Osteocyte (in vitro differentiated cells): ENCODE measurements around the gene SAPCD1. TPM values are rescaled to one million over a fixed set of nuclear protein-coding genes. Genes with fewer than 3 reads are reported as not detected.

ENCODE experiments used
- DNase-seq: peaks from one replicate; pipeline ENCODE4 v3.0.0; 2021; ENCODE audit warnings: mixed read lengths; ENCODE audit not compliant: unreplicated experiment; ENCODE audit errors: extremely low spot score
- H3K27ac Mint-ChIP-seq: one replicate; pipeline ENCODE4 v1.8.0; 2021; ENCODE audit warnings: mild to moderate bottlenecking, mixed read lengths; ENCODE audit not compliant: unreplicated experiment
- H3K27me3 Mint-ChIP-seq: one replicate; pipeline ENCODE4 v1.8.0; 2021; ENCODE audit warnings: mixed read lengths; ENCODE audit not compliant: unreplicated experiment
- H3K36me3 Mint-ChIP-seq: one replicate; pipeline ENCODE4 v1.8.0; 2021; ENCODE audit warnings: mixed read lengths; ENCODE audit not compliant: unreplicated experiment
- H3K4me1 Mint-ChIP-seq: one replicate; pipeline ENCODE4 v1.8.0; 2021; ENCODE audit warnings: mixed read lengths; ENCODE audit not compliant: unreplicated experiment
- H3K4me3 Mint-ChIP-seq: one replicate; pipeline ENCODE4 v1.8.0; 2021; ENCODE audit warnings: mild to moderate bottlenecking, moderate library complexity, mixed read lengths; ENCODE audit not compliant: unreplicated experiment
- H3K9me3 Mint-ChIP-seq: one replicate; pipeline ENCODE4 v1.8.0; 2021; ENCODE audit warnings: mixed read lengths; ENCODE audit not compliant: unreplicated experiment
- CTCF ChIP-seq: fragments of 200-600 bp; sonication (generic); IDR thresholded peaks from 2 replicates; pipeline ENCODE4 v1.5.0; 2021; ENCODE audit warnings: antibody characterized with exemption, mild to moderate bottlenecking, moderate library complexity
- total RNA-seq: library from RNA; stranded (reverse); gene quantifications from 2 replicates; pipeline ENCODE4 v1.2.1, GENCODE V29; 2021

SAPCD1 gene
- total RNA-seq, 1 donor from 2014 or later: 3.4 TPM

GRCh38 chr6:31764198-31764597 is 1.7 kb downstream of the SAPCD1 start:
- no peaks in the 10 kb centered on the region for H3K9me3 Mint-ChIP-seq
- H3K4me3 Mint-ChIP-seq: no peak overlapping the region
- no peak for TF ChIP-seq CTCF
- peaks cover 13% of the 10 kb centered on the region for H3K36me3 Mint-ChIP-seq
- no peak for DNase-seq
- H3K4me1 Mint-ChIP-seq: peaks cover 6% of the 10 kb centered on the region
- H3K27ac Mint-ChIP-seq: no peak overlapping the region
- H3K27me3 Mint-ChIP-seq: no peaks in the 10 kb centered on the region

DNA sequence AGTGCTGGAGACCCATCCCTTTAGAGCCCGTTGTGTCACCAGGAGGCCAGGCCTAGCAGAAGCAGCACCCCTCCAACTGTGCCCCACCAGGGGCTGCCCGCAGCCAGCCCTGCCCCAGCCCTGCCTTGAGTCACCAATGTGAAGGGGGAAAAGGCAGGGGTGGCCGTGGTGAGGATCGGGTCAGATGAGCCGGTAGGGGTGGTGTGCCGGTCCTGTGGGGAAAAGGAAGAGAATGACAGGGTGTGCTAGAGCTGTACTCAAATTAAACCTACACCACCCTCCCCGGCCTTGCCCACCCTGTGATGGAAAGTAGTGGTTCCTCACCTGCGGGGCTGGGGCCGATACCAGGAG is 3.1 kb downstream of the SAPCD1 start:
- Mint-ChIP-seq H3K4me3 (no peak overlapping the region), H3K36me3 (peaks cover 7% of the 10 kb centered on the region)

DNA sequence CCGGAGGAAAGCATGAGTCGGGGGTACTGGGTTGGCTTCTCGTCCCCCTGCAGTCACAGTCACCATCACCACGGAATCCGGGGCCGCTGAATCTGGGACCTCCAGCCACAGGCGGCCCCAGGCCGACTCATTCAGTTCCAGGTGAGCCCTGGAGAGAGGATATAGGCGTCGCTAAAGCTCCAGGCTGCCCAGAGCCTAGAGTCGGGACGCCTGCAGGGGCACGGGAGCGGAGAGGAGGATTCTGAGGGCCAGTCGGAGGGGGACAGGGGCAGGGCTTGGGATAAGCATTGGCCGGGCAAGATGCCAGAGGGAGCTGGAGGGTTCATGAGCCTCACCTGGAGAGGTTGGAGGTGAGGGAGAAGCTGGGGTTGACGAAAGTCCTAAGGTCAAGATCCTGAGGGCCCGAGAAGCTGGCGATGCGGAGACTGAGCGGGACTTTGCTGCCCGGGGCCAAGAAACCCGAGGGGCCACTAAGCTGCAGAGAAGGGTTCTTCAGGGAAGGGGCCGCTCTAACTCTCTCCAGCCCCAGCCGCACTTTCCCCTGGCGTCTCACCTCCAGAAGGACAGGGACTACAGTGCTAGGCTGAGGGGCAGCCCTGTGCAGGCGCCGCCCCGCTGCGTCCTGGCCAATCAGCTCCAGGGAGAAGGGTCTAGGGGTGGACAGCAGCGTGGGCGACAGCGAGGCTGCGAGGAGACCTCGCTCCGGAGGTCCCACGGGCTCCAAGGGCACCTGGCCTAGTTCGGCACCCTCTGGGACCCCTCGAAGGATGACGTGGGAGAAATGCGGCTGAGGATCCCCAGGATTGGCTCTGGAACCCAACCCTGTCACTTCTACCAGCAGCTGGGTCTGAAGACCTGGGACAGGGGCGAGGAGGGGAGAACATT is 3.7 kb downstream of the SAPCD1 start:
- no peak overlapping the region for H3K27ac Mint-ChIP-seq
- no peak for DNase-seq
- no peak overlapping the region for H3K4me3 Mint-ChIP-seq
- no peaks in the 10 kb centered on the region for H3K27me3 Mint-ChIP-seq
- no peak for TF ChIP-seq CTCF
- H3K36me3 Mint-ChIP-seq: peaks cover 5% of the 10 kb centered on the region
- peaks cover 6% of the 10 kb centered on the region for H3K4me1 Mint-ChIP-seq
- no peaks in the 10 kb centered on the region for H3K9me3 Mint-ChIP-seq

More for the DNA sequence above, 3.1 kb downstream of the SAPCD1 start:
- no peak for DNase-seq
- Mint-ChIP-seq H3K27ac (no peak overlapping the region), H3K9me3 (no peaks in the 10 kb centered on the region), H3K4me1 (peaks cover 6% of the 10 kb centered on the region), H3K27me3 (no peaks in the 10 kb centered on the region)
- no peak for TF ChIP-seq CTCF

DNA sequence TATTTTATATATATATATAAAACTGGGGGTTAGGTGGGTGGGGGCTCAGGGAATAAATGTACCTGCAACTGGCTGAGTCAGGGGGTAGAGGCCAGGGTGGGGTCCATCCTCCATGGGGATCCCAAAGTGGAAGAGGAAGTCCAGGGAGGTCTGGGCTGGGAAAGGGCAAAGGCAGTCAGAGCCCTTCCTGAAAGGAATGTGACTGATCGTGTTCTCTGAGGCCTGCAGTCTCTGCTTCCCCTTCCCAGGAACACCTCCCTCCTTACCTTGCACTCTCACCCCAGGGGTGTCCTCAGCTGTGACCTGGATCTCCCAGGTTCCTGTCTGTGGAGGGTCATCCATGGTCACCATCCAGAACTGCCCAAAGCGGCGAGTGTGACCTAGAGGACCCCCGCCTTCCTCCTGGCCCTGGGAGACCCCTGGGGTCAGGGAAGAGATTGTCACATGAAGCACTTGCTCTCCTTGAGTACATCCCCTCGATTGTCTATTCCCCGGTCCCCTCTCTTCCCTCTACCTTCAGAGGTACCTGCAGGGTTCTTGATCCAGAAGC is 4.7 kb downstream of the SAPCD1 start:
- H3K27ac Mint-ChIP-seq: no peak overlapping the region

More for the DNA sequence above, 4.7 kb downstream of the SAPCD1 start:
- H3K36me3 Mint-ChIP-seq: no peaks in the 10 kb centered on the region
- H3K27me3 Mint-ChIP-seq: no peaks in the 10 kb centered on the region
- no peaks in the 10 kb centered on the region for H3K9me3 Mint-ChIP-seq
- peaks cover 6% of the 10 kb centered on the region for H3K4me1 Mint-ChIP-seq
- DNase-seq: no peak
- no peak for TF ChIP-seq CTCF
- H3K4me3 Mint-ChIP-seq: no peak overlapping the region
